M059J (cell line): ENCODE measurements around the gene IGF2R. TPM values are rescaled to one million over a fixed set of nuclear protein-coding genes. Genes with fewer than 3 reads are reported as not detected.

Experiments
- DNase-seq: peaks from one replicate; pipeline ENCODE4 v3.0.0-alpha.2; 2012; ENCODE audit warnings: low read depth
- total RNA-seq: library from RNA; depleted of rRNA; stranded (reverse); fragments of >200 nt; shearing (Covaris generic); gene quantifications from 2 replicates; pipeline ENCODE4 v1.2.3, GENCODE V29; 2014

Gene IGF2R
- total RNA-seq, 1 experiment from 2014 or later, result 67.8 TPM

- DNase-seq, result no peak
Observed at GRCh38 chr6:160024152-160024551, 55.3 kb downstream of the IGF2R start.

GRCh38 chr6:160027076-160027475 is 58.2 kb downstream of the IGF2R start:
- no peak for DNase-seq

- DNase-seq, result no peak
Observed at GRCh38 chr6:160027931-160028330, 59.0 kb downstream of the IGF2R start.

- DNase-seq, result no peak
Observed at GRCh38 chr6:160028487-160029275, 59.8 kb downstream of the IGF2R start.

- DNase-seq, result no peak
Observed at GRCh38 chr6:160029525-160029924, 60.6 kb downstream of the IGF2R start.

GRCh38 chr6:160030103-160030502 is 61.2 kb downstream of the IGF2R start:
- peak; percentile 93 for DNase-seq

GRCh38 chr6:160031442-160031841 is 62.6 kb downstream of the IGF2R start:
- DNase-seq, result peak; percentile 24

GRCh38 chr6:160031871-160032270 is 63.0 kb downstream of the IGF2R start:
- no peak for DNase-seq

- no peak for DNase-seq
Observed at GRCh38 chr6:160032538-160032937, 63.7 kb downstream of the IGF2R start.

GRCh38 chr6:160034036-160034930 is 65.4 kb downstream of the IGF2R start:
- no peak for DNase-seq

GRCh38 chr6:160035241-160035640 is 66.4 kb downstream of the IGF2R start:
- DNase-seq, result no peak

- DNase-seq, result peak; percentile 12
Observed at GRCh38 chr6:160035693-160036330, 66.9 kb downstream of the IGF2R start.

- no peak for DNase-seq
Observed at GRCh38 chr6:160036331-160036695, 67.4 kb downstream of the IGF2R start.

GRCh38 chr6:160036790-160037206 is 67.9 kb downstream of the IGF2R start:
- peak; percentile 81 for DNase-seq

- no peak for DNase-seq
Observed at GRCh38 chr6:160038479-160038878, 69.6 kb downstream of the IGF2R start.

- no peak for DNase-seq
Observed at GRCh38 chr6:160039441-160039840, 70.6 kb downstream of the IGF2R start.

- DNase-seq, result no peak
Observed at GRCh38 chr6:160040055-160040454, 71.2 kb downstream of the IGF2R start.

GRCh38 chr6:160040527-160041264 is 71.8 kb downstream of the IGF2R start:
- DNase-seq, result no peak

- peak; percentile 87 for DNase-seq
Observed at GRCh38 chr6:160041608-160042007, 72.7 kb downstream of the IGF2R start.

- DNase-seq, result peak; percentile 65
Observed at GRCh38 chr6:160042014-160042773, 73.3 kb downstream of the IGF2R start.

- peak; percentile 68 for DNase-seq
Observed at GRCh38 chr6:160042788-160043301, 74.0 kb downstream of the IGF2R start.
